A673 (cell line): Measurements from ENCODE around the gene MYO18A.

Experiments used
- EZH2 ChIP-seq: fragments of 200-600 bp; sonication (generic); IDR thresholded peaks from 2 replicates; pipeline ENCODE4 v1.6.1; 2017; ENCODE audit warnings: borderline replicate concordance, low read depth, mild to moderate bottlenecking, mixed read lengths, antibody characterized with exemption, low read length; ENCODE audit not compliant: poor library complexity, severe bottlenecking
- TF ChIP-seq, protein P1 (sequence below): fragments of 300-800, 200-600 bp; sonication (generic); conservative IDR thresholded peaks from 2 replicates; pipeline ENCODE4 v1.5.1; 2017; ENCODE audit warnings: low read depth, mild to moderate bottlenecking, antibody characterized with exemption, low read length, moderate library complexity, mixed read lengths

DNA sequence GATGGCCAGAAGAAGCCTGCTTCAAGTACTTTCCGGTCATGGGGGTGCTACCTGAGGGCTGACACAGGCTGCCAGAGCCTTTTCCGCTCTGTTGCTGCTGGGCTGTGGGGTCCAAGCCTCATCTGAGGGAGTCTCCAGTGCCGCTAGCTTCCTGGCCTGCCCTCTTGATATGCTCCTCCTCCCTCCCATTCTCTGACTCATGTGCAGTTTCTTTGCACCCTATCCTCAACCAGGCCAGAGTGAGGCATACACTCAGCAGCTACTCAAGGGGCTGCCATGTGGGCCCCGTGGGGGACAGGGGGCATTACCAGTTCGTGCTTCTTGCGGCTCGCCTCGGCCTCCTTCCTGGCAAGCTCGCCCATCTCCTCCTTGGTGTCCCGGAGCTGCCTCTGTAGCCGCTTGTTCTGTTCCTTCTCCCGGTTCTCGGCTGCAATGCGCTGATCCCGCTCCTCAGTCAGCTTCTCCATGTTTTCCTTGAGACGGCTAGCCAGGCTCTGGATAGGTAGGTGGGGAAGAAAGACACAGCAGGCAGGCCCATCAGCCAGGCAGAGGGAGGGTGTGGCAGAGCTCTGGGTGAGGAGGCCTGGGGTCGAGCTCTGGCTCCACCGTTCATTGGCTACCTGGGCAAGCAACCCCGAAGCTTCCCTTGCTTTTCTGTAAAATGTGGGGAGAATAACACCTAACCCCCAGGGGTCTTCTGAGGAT, 93.4 kb downstream of the MYO18A start:
- TF ChIP-seq, protein P1, sequence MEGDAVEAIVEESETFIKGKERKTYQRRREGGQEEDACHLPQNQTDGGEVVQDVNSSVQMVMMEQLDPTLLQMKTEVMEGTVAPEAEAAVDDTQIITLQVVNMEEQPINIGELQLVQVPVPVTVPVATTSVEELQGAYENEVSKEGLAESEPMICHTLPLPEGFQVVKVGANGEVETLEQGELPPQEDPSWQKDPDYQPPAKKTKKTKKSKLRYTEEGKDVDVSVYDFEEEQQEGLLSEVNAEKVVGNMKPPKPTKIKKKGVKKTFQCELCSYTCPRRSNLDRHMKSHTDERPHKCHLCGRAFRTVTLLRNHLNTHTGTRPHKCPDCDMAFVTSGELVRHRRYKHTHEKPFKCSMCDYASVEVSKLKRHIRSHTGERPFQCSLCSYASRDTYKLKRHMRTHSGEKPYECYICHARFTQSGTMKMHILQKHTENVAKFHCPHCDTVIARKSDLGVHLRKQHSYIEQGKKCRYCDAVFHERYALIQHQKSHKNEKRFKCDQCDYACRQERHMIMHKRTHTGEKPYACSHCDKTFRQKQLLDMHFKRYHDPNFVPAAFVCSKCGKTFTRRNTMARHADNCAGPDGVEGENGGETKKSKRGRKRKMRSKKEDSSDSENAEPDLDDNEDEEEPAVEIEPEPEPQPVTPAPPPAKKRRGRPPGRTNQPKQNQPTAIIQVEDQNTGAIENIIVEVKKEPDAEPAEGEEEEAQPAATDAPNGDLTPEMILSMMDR = no peak
- TF ChIP-seq EZH2 = no peak
